Measurements from ENCODE around the gene ART5. TPM values are rescaled to one million over a fixed set of nuclear protein-coding genes. Genes with fewer than 3 reads are reported as not detected.

Gene ART5
- total and polyA plus RNA-seq, 11 donors: 0.44 to 3.4 (median 1.2) TPM

- DNase-seq: no peak
These were observed 27.6 kb downstream of the ART5 start for GRCh38 chr11:3613998-3614741.

GRCh38 chr11:3611976-3612678 lies 29.7 kb downstream of the ART5 start:
- ATAC-seq: no peak
- Histone ChIP-seq H3K9me3 (peaks cover 0 to 9% (median 0%) of the 10 kb centered on the region in 12 donors), H3K4me3 (no peak overlapping the region), H3K36me3 (no peaks in the 10 kb centered on the region), H3K27me3 (no peaks in the 10 kb centered on the region), H3K4me1 (peaks cover 0 to 18% (median 0%) of the 10 kb centered on the region in 12 donors), H3K27ac (no peak overlapping the region)
- 79 to 96% (median 81%) methylated on average over 3 of the region's 3 CpGs for WGBS, 4 donors
- TF ChIP-seq POLR2A (IDR thresholded peaks at IDR 0.05): no peak
- no peak for TF ChIP-seq CTCF (IDR thresholded peaks at IDR 0.05)
- DNase-seq: no peak
- intact Hi-C loops (cut with DNase I): no loop called here

More at GRCh38 chr11:3613998-3614741, 27.6 kb downstream of the ART5 start:
- H3K27ac ChIP-seq: no peak overlapping the region
- peak in 3 of 4 donors; percentile 43 to 75 (median 73) for ATAC-seq
- no peaks in the 10 kb centered on the region for H3K36me3 ChIP-seq
- no peak overlapping the region for H3K4me3 ChIP-seq
- no peaks in the 10 kb centered on the region for H3K27me3 ChIP-seq
- peaks cover 0 to 9% (median 0%) of the 10 kb centered on the region in 12 donors for H3K9me3 ChIP-seq
- peaks cover 0 to 18% (median 0%) of the 10 kb centered on the region in 12 donors for H3K4me1 ChIP-seq
- intact Hi-C loops (cut with DNase I): no loop called here
- TF ChIP-seq CTCF (IDR thresholded peaks at IDR 0.05) (no peak), POLR2A (IDR thresholded peaks at IDR 0.05) (no peak)
- WGBS, 4 donors: 58 to 67% (median 63%) methylated on average over 10 of the region's 10 CpGs

GRCh38 chr11:3610846-3611245 lies 30.9 kb downstream of the ART5 start:
- Histone ChIP-seq H3K27ac (no peak overlapping the region), H3K9me3 (peaks cover 0 to 9% (median 0%) of the 10 kb centered on the region in 12 donors), H3K36me3 (no peaks in the 10 kb centered on the region), H3K4me3 (no peak overlapping the region), H3K27me3 (no peaks in the 10 kb centered on the region), H3K4me1 (peaks cover 0 to 18% (median 0%) of the 10 kb centered on the region in 12 donors)
- TF ChIP-seq CTCF (IDR thresholded peaks at IDR 0.05) (no peak), POLR2A (IDR thresholded peaks at IDR 0.05) (no peak)
- WGBS, 4 donors: 86 to 89% (median 88%) methylated on average over 4 of the region's 4 CpGs
- ATAC-seq (no peak), DNase-seq (no peak)
- intact Hi-C loops (cut with DNase I): no loop called here

Measured in heart left ventricle (tissue), 16 donors.